MCF 10A (cell line): Measurements from ENCODE around the gene HAUS5. TPM values are rescaled to one million over a fixed set of nuclear protein-coding genes. Genes with fewer than 3 reads are reported as not detected.

Experiments
- BruUV-seq: library from RNA; stranded (reverse); fragments of 400-500 nt; replicated peaks from 2 replicates; lab custom pipeline; 2021; lab: Mats Ljungman, UMichigan
- CTCF ChIA-PET: fragments of 300-600 bp; sonication (Branson Sonifier 250); formaldehyde crosslinking; extraction: SDS; loops from one replicate; lab custom pipeline; 2021; ENCODE audit warnings: antibody characterized with exemption, inconsistent platforms; lab: Yijun Ruan, JAX
- POLR2A ChIA-PET: fragments of 300-600, 350-650 bp; sonication (Branson Sonifier 250); formaldehyde crosslinking; extraction: SDS; loops from one replicate; lab custom pipeline; 2020; ENCODE audit warnings: antibody characterized with exemption, inconsistent platforms; lab: Yijun Ruan, JAX
- DNase-seq: peaks from one replicate; pipeline ENCODE4 v3.0.0-alpha.2; 2018; ENCODE audit not compliant: unreplicated experiment
- H3K27ac Mint-ChIP-seq: one replicate; pipeline ENCODE4 v1.8.0; 2022; ENCODE audit warnings: mild to moderate bottlenecking, low read depth, mixed read lengths; ENCODE audit not compliant: unreplicated experiment
- H3K27me3 Mint-ChIP-seq: one replicate; pipeline ENCODE4 v1.8.0; 2022; ENCODE audit warnings: mixed read lengths; ENCODE audit not compliant: insufficient read depth, unreplicated experiment
- H3K36me3 Mint-ChIP-seq: one replicate; pipeline ENCODE4 v1.8.0; 2022; ENCODE audit warnings: mild to moderate bottlenecking, moderate library complexity, mixed read lengths; ENCODE audit not compliant: insufficient read depth, unreplicated experiment
- H3K4me1 Mint-ChIP-seq: one replicate; pipeline ENCODE4 v1.8.0; 2022; ENCODE audit warnings: mixed read lengths; ENCODE audit not compliant: insufficient read depth, unreplicated experiment
- H3K4me3 Mint-ChIP-seq: one replicate; pipeline ENCODE4 v1.8.0; 2022; ENCODE audit warnings: mild to moderate bottlenecking, moderate library complexity, mixed read lengths; ENCODE audit not compliant: unreplicated experiment
- H3K9me3 Mint-ChIP-seq: one replicate; pipeline ENCODE4 v1.8.0; 2022; ENCODE audit warnings: mixed read lengths; ENCODE audit not compliant: unreplicated experiment
- intact Hi-C: fragments of 100-400 bp; cut with micrococcal nuclease; formaldehyde crosslinking; loops from 2 replicates; pipeline ENCODE4 v1.14.1; 2022
- total RNA-seq: library from RNA; stranded (reverse); gene quantifications from 2 replicates; pipeline ENCODE4 v1.2.3, GENCODE V29; 2022
- TF ChIP-seq, protein P1 (sequence below): fragments of 200-600 bp; IDR thresholded peaks from one replicate; pipeline ENCODE4 v1.8.0; 2022; ENCODE audit warnings: antibody characterized with exemption, mild to moderate bottlenecking; ENCODE audit not compliant: unreplicated experiment

HAUS5 gene
- total RNA-seq, 1 experiment from 2014 or later = 10.6 TPM

DNA sequence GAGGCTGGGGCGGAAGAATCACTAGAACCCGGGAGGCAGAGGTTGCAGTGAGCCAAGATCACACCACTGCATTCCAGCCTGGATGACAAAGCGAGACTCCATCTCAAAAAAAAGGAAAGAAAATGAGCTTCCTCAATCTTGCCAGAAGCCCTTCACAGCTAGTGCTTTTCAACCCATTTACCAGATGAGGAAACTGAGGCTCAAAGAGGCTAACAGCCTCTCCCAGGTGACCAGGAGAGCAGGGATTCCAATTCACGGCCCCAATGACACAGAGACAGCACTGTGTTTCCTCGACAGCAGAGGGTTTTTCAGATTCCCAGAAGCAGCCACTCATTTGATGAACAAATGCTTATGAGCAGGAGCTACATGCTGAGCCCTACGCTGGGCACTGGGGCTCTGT lies 57.0 kb downstream of the HAUS5 start:
- ChIA-PET POLR2A (no interaction called here), CTCF (interaction anchor here (0.5 to 1.3 kb wide), 2 partner anchors 25 to 316 kb away, joined by 3 to 4 read pairs; no protein-coding TSS in a partner anchor)
- no peaks in the 10 kb centered on the region for H3K9me3 Mint-ChIP-seq
- no peak for DNase-seq
- intact Hi-C loops = no loop called here
- peaks cover 6% of the 10 kb centered on the region for H3K4me1 Mint-ChIP-seq
- no peaks in the 10 kb centered on the region for H3K36me3 Mint-ChIP-seq
- peaks cover 33% of the 10 kb centered on the region for H3K27me3 Mint-ChIP-seq
- H3K4me3 Mint-ChIP-seq = no peak overlapping the region
- no peak overlapping the region for H3K27ac Mint-ChIP-seq
- no TSS peak for BruUV-seq
- TF ChIP-seq, protein P1, sequence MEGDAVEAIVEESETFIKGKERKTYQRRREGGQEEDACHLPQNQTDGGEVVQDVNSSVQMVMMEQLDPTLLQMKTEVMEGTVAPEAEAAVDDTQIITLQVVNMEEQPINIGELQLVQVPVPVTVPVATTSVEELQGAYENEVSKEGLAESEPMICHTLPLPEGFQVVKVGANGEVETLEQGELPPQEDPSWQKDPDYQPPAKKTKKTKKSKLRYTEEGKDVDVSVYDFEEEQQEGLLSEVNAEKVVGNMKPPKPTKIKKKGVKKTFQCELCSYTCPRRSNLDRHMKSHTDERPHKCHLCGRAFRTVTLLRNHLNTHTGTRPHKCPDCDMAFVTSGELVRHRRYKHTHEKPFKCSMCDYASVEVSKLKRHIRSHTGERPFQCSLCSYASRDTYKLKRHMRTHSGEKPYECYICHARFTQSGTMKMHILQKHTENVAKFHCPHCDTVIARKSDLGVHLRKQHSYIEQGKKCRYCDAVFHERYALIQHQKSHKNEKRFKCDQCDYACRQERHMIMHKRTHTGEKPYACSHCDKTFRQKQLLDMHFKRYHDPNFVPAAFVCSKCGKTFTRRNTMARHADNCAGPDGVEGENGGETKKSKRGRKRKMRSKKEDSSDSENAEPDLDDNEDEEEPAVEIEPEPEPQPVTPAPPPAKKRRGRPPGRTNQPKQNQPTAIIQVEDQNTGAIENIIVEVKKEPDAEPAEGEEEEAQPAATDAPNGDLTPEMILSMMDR = no peak

DNA sequence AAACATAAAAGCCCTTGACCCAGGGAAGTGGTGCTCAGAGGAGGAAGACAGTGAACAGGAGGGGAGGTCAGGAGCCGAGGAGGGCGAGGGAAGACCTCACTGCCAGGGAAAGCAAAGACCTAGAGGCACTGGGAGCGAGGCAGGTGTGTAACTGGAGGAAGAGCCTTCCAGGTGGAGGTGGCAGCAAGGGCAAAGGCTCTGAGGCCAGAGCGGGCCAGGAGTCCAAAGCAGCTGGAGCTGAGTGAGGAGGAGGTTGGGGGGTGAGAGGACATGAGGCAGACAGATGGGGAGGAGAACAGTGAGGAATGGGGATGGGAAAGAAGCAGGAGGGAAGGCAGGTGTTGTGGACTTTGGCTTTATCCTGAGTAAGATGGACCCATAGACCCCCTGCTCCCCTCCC lies 57.4 kb downstream of the HAUS5 start:
- DNase-seq = no peak
- Mint-ChIP-seq H3K9me3 (no peaks in the 10 kb centered on the region), H3K4me3 (no peak overlapping the region), H3K27ac (no peak overlapping the region), H3K27me3 (peaks cover 33% of the 10 kb centered on the region), H3K4me1 (peaks cover 6% of the 10 kb centered on the region), H3K36me3 (no peaks in the 10 kb centered on the region)
- intact Hi-C loops = no loop called here
- BruUV-seq = no TSS peak
- ChIA-PET CTCF (interaction anchor here (0.5 kb wide), 1 partner anchor 317 kb away, joined by 3 read pairs; no protein-coding TSS in a partner anchor), POLR2A (interaction anchor here (0.9 kb wide), 1 partner anchor 8 kb away, joined by 3 read pairs; no protein-coding TSS in a partner anchor)
- TF ChIP-seq, protein P1 = no peak

DNA sequence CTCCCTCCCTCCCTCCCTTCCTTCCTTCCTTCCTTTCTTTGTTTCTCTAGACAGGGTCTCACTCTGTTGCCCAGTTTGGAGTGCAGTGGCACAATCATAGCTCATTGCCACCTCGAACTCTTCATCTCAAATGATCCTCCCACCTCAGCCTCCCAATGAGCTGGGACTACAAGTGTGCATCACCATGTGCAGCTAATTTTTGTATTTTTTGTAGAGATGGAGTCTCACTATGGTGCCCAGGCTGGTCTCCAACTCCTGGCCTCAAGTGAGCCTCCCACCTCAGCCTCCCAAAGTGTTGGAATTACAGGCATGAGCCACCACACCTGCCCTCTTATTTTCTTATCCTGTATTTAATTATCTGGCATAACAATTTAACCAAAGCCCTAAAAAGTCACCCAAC lies 58.2 kb downstream of the HAUS5 start:
- Mint-ChIP-seq H3K4me1 (peaks cover 6% of the 10 kb centered on the region), H3K4me3 (no peak overlapping the region), H3K36me3 (no peaks in the 10 kb centered on the region), H3K9me3 (no peaks in the 10 kb centered on the region), H3K27ac (no peak overlapping the region), H3K27me3 (peaks cover 37% of the 10 kb centered on the region)
- ChIA-PET POLR2A (interaction anchor here (0.9 kb wide), 1 partner anchor 9 kb away, joined by 3 read pairs; no protein-coding TSS in a partner anchor), CTCF (interaction anchor here (1.0 kb wide), 1 partner anchor 45 kb away, joined by 3 read pairs; no protein-coding TSS in a partner anchor)
- BruUV-seq = no TSS peak
- intact Hi-C loops = no loop called here
- DNase-seq = no peak
- TF ChIP-seq, protein P1 = no peak

DNA sequence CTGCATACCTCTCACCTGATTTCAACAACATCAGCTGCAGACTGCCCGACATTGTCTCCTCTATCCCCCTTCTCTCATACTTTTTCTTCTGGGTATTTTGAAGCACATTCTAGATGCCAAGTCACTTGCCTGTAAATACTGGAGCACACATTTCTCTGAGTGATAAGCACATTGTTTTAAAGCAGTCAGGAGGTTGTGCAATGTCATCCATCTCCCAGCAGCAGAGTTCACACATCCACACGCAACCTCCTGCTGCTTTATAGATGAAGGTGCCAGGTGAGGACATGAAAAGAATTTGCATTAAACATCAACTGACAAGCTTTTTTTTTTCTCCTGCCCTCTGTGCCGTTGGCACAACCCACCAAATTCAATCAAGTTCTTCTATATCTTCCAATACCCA lies 59.3 kb downstream of the HAUS5 start:
- no TSS peak for BruUV-seq
- ChIA-PET CTCF (interaction anchor here (0.6 kb wide), 2 partner anchors 10 to 391 kb away, joined by 3 to 5 read pairs; no protein-coding TSS in a partner anchor), POLR2A (interaction anchor here (0.7 kb wide), 1 partner anchor 293 kb away, joined by 3 read pairs; no protein-coding TSS in a partner anchor)
- Mint-ChIP-seq H3K27ac (no peak overlapping the region), H3K4me3 (no peak overlapping the region), H3K36me3 (peaks cover 7% of the 10 kb centered on the region), H3K4me1 (peaks cover 6% of the 10 kb centered on the region), H3K27me3 (peaks cover 47% of the 10 kb centered on the region), H3K9me3 (no peaks in the 10 kb centered on the region)
- TF ChIP-seq, protein P1 = no peak
- intact Hi-C loops = no loop called here
- no peak for DNase-seq
